ENCODE data around the gene SPECC1L.

GRCh38 chr22:24390156-24390555 is 119.5 kb downstream of the SPECC1L start:
- TF ChIP-seq CTCF (IDR thresholded peaks at IDR 0.05) (no peak), POLR2A (IDR thresholded peaks at IDR 0.05) (no peak)

Measured in tibial nerve (tissue), 3 donors.